ENCODE results near the gene CDH11. TPM values are rescaled to one million over a fixed set of nuclear protein-coding genes. Genes with fewer than 3 reads are reported as not detected.

CDH11 gene
- total and polyA plus RNA-seq, 4 donors = 0.72 to 5.3 (median 1.9) TPM

DNA sequence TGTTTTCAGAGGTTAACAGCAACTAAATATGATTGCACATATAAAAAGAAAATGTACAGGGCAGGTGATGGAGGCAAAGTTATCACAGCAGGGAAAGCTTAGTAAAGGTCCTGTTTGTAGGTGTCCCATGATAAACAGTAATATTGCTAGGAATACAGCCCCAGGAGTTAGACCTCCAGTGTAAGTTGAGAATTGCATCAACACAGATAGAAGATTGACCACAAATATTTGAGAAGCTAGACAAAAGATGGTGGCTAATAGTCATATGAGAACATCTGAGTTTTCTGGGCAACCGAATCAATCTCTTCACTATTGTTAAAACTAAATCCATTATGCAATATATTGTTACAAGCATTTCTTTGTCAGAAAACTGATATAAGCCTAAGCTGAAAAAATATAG lies 152.6 kb downstream of the CDH11 start:
- Histone ChIP-seq H3K27ac (ENCODE audit: low read depth in 1 of 2, low read length in 2 of 2) (no peak overlapping the region), H3K36me3 (ENCODE audit: control insufficient read depth in 4 of 4, insufficient read depth in 3 of 4, low read depth in 1 of 4, low read length in 3 of 4) (no peaks in the 10 kb centered on the region), H3K4me3 (ENCODE audit: low read depth in 1 of 3, low read length in 3 of 3) (no peak overlapping the region), H3K4me1 (ENCODE audit: control insufficient read depth in 4 of 4, insufficient read depth in 4 of 4, low read length in 3 of 4) (no peaks in the 10 kb centered on the region), H3K9me3 (ENCODE audit: control insufficient read depth in 4 of 4, low read length in 3 of 4) (no peaks in the 10 kb centered on the region), H3K27me3 (ENCODE audit: control insufficient read depth in 4 of 4, insufficient read depth in 4 of 4, low read length in 3 of 4) (no peaks in the 10 kb centered on the region), H3K9ac (ENCODE audit: low read depth in 1 of 2, low read length in 2 of 2) (no peak overlapping the region)
- 69% methylated on average over 1 of the region's 1 CpG for WGBS
- TF ChIP-seq FOXA2 (IDR thresholded peaks at IDR 0.05) = no peak
- no peak for TF ChIP-seq CTCF (IDR thresholded peaks at IDR 0.05; ENCODE audit: low read depth, low read length, missing input control)
- TF ChIP-seq, protein P1, sequence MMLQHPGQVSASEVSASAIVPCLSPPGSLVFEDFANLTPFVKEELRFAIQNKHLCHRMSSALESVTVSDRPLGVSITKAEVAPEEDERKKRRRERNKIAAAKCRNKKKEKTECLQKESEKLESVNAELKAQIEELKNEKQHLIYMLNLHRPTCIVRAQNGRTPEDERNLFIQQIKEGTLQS (IDR thresholded peaks at IDR 0.05) = no peak
- no peak for TF ChIP-seq EGR1 (IDR thresholded peaks at IDR 0.05; ENCODE audit: low read depth in 2 of 2)
- TF ChIP-seq HNF4A (conservative IDR thresholded peaks at IDR 0.05) = no peak
- TF ChIP-seq, protein P2, sequence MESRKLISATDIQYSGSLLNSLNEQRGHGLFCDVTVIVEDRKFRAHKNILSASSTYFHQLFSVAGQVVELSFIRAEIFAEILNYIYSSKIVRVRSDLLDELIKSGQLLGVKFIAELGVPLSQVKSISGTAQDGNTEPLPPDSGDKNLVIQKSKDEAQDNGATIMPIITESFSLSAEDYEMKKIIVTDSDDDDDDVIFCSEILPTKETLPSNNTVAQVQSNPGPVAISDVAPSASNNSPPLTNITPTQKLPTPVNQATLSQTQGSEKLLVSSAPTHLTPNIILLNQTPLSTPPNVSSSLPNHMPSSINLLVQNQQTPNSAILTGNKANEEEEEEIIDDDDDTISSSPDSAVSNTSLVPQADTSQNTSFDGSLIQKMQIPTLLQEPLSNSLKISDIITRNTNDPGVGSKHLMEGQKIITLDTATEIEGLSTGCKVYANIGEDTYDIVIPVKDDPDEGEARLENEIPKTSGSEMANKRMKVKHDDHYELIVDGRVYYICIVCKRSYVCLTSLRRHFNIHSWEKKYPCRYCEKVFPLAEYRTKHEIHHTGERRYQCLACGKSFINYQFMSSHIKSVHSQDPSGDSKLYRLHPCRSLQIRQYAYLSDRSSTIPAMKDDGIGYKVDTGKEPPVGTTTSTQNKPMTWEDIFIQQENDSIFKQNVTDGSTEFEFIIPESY (IDR thresholded peaks at IDR 0.05) = no peak
- no peak for TF ChIP-seq JUND (IDR thresholded peaks at IDR 0.05)
- no peak for TF ChIP-seq YY1 (IDR thresholded peaks at IDR 0.05)
- no peak for DNase-seq (ENCODE audit: low spot score)

GRCh38 chr16:64968539-64968938 lies 153.3 kb downstream of the CDH11 start:
- Histone ChIP-seq H3K36me3 (ENCODE audit: control insufficient read depth in 4 of 4, insufficient read depth in 3 of 4, low read depth in 1 of 4, low read length in 3 of 4) (no peaks in the 10 kb centered on the region), H3K27ac (ENCODE audit: low read depth in 1 of 2, low read length in 2 of 2) (no peak overlapping the region), H3K4me1 (ENCODE audit: control insufficient read depth in 4 of 4, insufficient read depth in 4 of 4, low read length in 3 of 4) (no peaks in the 10 kb centered on the region), H3K27me3 (ENCODE audit: control insufficient read depth in 4 of 4, insufficient read depth in 4 of 4, low read length in 3 of 4) (no peaks in the 10 kb centered on the region), H3K4me3 (ENCODE audit: low read depth in 1 of 3, low read length in 3 of 3) (no peak overlapping the region), H3K9me3 (ENCODE audit: control insufficient read depth in 4 of 4, low read length in 3 of 4) (no peaks in the 10 kb centered on the region), H3K9ac (ENCODE audit: low read depth in 1 of 2, low read length in 2 of 2) (no peak overlapping the region)
- WGBS = 66% methylated on average over 6 of the region's 6 CpGs
- no peak for DNase-seq (ENCODE audit: low spot score)
- TF ChIP-seq RXRA (IDR thresholded peaks at IDR 0.05) (no peak), NR2F2 (IDR thresholded peaks at IDR 0.05) (no peak), TAF1 (conservative IDR thresholded peaks at IDR 0.05) (no peak), JUND (IDR thresholded peaks at IDR 0.05) (no peak), HNF4G (IDR thresholded peaks at IDR 0.05) (no peak), EGR1 (IDR thresholded peaks at IDR 0.05; ENCODE audit: low read depth in 2 of 2) (no peak), RAD21 (IDR thresholded peaks at IDR 0.05) (no peak)
- TF ChIP-seq, protein P2 (IDR thresholded peaks at IDR 0.05) = no peak

Measured in liver (tissue), 9 donors.